GM23338 (cell line): Measurements from ENCODE around the gene MRPL20.

Experiments used
- CREB1 ChIP-seq: fragments of 250-450 bp; sonication (Bioruptor Pico); IDR thresholded peaks from 2 replicates; pipeline ENCODE4 v1.5.0; 2020; ENCODE audit warnings: low read depth, mild to moderate bottlenecking, moderate library complexity
- CTCF ChIP-seq, 2 experiments: fragments of 200-600 bp in 1 of 2; sonication (generic) in 1 of 2; conservative IDR thresholded peaks; 2 replicates each; pipeline versions ENCODE4 v1.5.1 to v1.6.1; 2016 to 2017; ENCODE audit warnings: antibody characterized with exemption in 2 of 2, low read depth in 2 of 2, mild to moderate bottlenecking in 2 of 2, moderate library complexity in 1 of 2
- EZH2 ChIP-seq: fragments of 200-600 bp; sonication (generic); IDR thresholded peaks from one replicate; pipeline ENCODE4 v1.8.0; 2017; ENCODE audit warnings: antibody characterized with exemption, mild to moderate bottlenecking, low read depth; ENCODE audit not compliant: unreplicated experiment
- EZH2phosphoT487 ChIP-seq: fragments of 200-600 bp; sonication (generic); IDR thresholded peaks from one replicate; pipeline ENCODE4 v1.8.1; 2018; ENCODE audit warnings: antibody characterized with exemption; ENCODE audit not compliant: unreplicated experiment
- JUNB ChIP-seq: IDR thresholded peaks from one replicate; pipeline ENCODE4 v1.6.1; 2016; ENCODE audit warnings: antibody characterized with exemption; ENCODE audit not compliant: unreplicated experiment
- NANOG ChIP-seq: IDR thresholded peaks from 2 replicates; pipeline ENCODE4 v1.6.1; 2016; ENCODE audit warnings: antibody characterized with exemption, borderline replicate concordance
- POLR2AphosphoS5 ChIP-seq: IDR thresholded peaks from 2 replicates; pipeline ENCODE4 v1.6.1; 2016; ENCODE audit warnings: antibody characterized with exemption, low read depth
- REST ChIP-seq: IDR thresholded peaks from one replicate; pipeline ENCODE4 v1.6.1; 2018; ENCODE audit warnings: antibody characterized with exemption; ENCODE audit not compliant: unreplicated experiment
- STAT1 ChIP-seq: IDR thresholded peaks from one replicate; pipeline ENCODE4 v1.6.1; 2016; ENCODE audit warnings: antibody characterized with exemption; ENCODE audit not compliant: unreplicated experiment

GRCh38 chr1:1432274-1432950, 25.3 kb upstream of the MRPL20 start:
- TF ChIP-seq CTCF (conservative IDR thresholded peaks at IDR 0.05; ENCODE audit: low read depth in 2 of 2): no peak
- TF ChIP-seq REST: no peak
- TF ChIP-seq CREB1 (CRISPR knock-in tag): no peak
- TF ChIP-seq EZH2phosphoT487: no peak
- no peak for TF ChIP-seq EZH2
- TF ChIP-seq POLR2AphosphoS5: no peak
- no peak for TF ChIP-seq STAT1
- TF ChIP-seq NANOG: no peak
- no peak for TF ChIP-seq JUNB
